NT2/D1 (cell line): ENCODE results near the gene AKAP13.

ENCODE experiments used
- DNase-seq: peaks from one replicate; pipeline ENCODE4 v3.0.0-alpha.2; 2011; ENCODE audit warnings: low read depth, low spot score
- H3K27me3 ChIP-seq: 2 replicates; pipeline ENCODE4 v1.6.0; 2011; ENCODE audit warnings: mild to moderate bottlenecking; ENCODE audit not compliant: insufficient read length, insufficient read depth
- H3K36me3 ChIP-seq: 2 replicates; pipeline ENCODE4 v1.6.1; 2011; ENCODE audit warnings: mild to moderate bottlenecking, low read length, mixed read lengths; ENCODE audit not compliant: insufficient read depth, insufficient read length
- H3K4me1 ChIP-seq: 2 replicates; pipeline ENCODE4 v1.5.1; 2011; ENCODE audit not compliant: insufficient read depth, insufficient read length
- H3K4me3 ChIP-seq: 2 replicates; pipeline ENCODE4 v1.5.1; 2011; ENCODE audit warnings: low read depth; ENCODE audit not compliant: insufficient read length
- H3K9ac ChIP-seq: 2 replicates; pipeline ENCODE4 v1.6.0; 2011; ENCODE audit warnings: low read depth; ENCODE audit not compliant: insufficient read length
- H3K9me3 ChIP-seq: 2 replicates; pipeline ENCODE4 v1.5.1; 2011; ENCODE audit warnings: mild to moderate bottlenecking, low read length; ENCODE audit not compliant: insufficient read depth
- SUZ12 ChIP-seq: IDR thresholded peaks from 2 replicates; pipeline ENCODE4 v1.6.1; 2011; ENCODE audit not compliant: insufficient read length, insufficient read depth; ENCODE audit errors: extremely low read depth
- YY1 ChIP-seq: IDR thresholded peaks from 2 replicates; pipeline ENCODE4 v1.6.1; 2011; ENCODE audit not compliant: insufficient read length, insufficient read depth
- ZNF274 ChIP-seq: IDR thresholded peaks from 2 replicates; pipeline ENCODE4 v1.6.1; 2011; ENCODE audit warnings: mild to moderate bottlenecking, low read depth, low read length

The AKAP13 gene

DNA sequence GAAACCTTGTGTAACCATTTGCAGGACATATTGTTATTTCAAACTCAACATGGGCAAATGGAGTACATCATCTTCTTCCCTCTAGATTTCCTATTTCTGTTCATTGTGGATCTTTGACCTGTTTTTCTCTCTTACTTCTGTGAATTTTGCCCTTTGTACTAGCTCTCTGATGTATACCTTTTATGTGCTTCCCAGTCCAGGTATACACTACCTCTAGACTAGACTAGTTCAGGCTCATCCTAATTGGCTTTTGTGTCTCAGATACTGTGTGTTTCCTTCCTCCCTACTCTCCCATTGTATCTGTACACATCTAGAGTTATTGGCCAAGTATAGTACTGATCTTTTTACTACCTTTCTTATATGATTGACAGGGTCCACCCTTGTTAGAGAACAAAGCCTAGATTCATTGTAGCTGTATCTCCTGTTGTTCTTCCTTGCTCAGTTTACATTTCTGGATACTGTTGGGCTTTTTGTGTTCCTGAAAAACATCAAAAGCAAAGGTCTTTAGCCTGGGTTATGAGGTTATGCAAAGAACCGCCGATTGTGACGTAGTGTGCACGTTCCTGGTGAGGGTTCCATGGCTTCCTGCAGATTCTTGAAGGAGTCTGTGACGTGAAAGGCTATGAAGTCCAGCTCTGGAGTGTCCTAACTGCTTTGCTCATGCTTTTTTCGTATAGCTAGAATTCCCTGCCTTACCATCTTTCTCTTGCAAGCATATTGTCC is 247.0 kb downstream of the AKAP13 start:
- no peaks in the 10 kb centered on the region for H3K4me1 ChIP-seq
- no peaks in the 10 kb centered on the region for H3K27me3 ChIP-seq
- H3K9me3 ChIP-seq: no peaks in the 10 kb centered on the region
- H3K4me3 ChIP-seq: no peak overlapping the region
- no peak for DNase-seq
- H3K36me3 ChIP-seq: peaks cover 13% of the 10 kb centered on the region
- no peak overlapping the region for H3K9ac ChIP-seq
- no peak for TF ChIP-seq YY1
- TF ChIP-seq ZNF274: no peak
- no peak for TF ChIP-seq SUZ12

DNA sequence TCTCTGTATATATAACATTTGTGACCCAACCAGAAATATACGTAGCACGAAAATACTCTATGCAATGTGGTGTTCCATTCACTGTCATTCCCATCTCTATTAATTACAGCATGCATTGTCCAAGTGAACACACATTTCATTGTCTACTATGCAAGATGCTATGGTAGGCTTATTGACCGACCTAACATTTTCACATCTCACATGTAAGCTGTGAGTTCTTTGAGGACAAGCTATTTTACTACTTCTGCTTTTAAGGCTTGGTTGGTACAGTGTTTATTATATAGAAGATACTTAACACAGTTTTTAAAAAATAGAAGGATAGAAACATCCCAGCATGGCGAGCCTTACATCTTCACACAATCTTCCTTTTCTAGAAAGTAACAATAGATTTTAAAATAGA is 249.9 kb downstream of the AKAP13 start:
- DNase-seq: no peak
- no peak overlapping the region for H3K4me3 ChIP-seq
- no peaks in the 10 kb centered on the region for H3K27me3 ChIP-seq
- no peak overlapping the region for H3K9ac ChIP-seq
- no peaks in the 10 kb centered on the region for H3K4me1 ChIP-seq
- no peaks in the 10 kb centered on the region for H3K9me3 ChIP-seq
- peaks cover 7% of the 10 kb centered on the region for H3K36me3 ChIP-seq
- no peak for TF ChIP-seq SUZ12
- no peak for TF ChIP-seq ZNF274
- TF ChIP-seq YY1: no peak

DNA sequence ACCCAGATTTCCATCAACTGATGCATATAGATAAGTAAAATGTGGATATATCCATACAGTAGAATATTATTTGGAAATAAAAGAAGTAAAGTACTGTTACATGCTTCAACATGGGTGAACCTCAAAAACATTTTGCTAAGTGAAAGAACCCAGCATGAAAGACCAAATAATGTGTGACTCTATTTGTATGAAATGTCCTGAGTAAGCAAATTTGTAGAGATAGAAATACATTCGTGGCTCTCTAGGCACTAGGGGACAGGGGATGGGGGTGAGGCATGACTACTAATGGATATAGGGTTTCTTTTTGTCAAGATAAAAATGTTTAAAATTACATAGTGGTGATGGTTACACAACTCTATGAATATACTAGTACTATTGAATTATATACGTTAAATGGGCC is 250.6 kb downstream of the AKAP13 start:
- H3K4me1 ChIP-seq: no peaks in the 10 kb centered on the region
- no peaks in the 10 kb centered on the region for H3K36me3 ChIP-seq
- H3K9ac ChIP-seq: no peak overlapping the region
- H3K9me3 ChIP-seq: no peaks in the 10 kb centered on the region
- H3K4me3 ChIP-seq: no peak overlapping the region
- DNase-seq: no peak
- TF ChIP-seq SUZ12 (no peak), ZNF274 (no peak), YY1 (no peak)
- no peaks in the 10 kb centered on the region for H3K27me3 ChIP-seq

DNA sequence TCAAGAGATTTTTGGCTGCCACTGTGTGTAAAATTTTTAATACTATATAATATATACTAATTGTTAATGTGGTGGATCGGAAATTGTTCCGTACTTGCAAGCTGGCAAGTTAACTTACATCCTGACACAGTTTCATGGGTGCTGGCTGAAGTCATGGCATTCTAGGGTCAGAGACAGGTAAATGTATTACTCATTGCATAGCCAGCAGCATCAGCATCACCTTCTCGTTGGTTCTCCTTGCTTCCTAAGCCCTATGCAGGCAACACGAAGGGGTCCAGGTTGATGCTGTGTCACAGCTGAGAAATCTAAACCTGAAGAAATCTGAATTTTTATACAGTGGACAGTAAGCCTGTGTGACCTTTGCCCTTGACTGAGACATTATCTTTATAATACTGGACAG is 251.6 kb downstream of the AKAP13 start:
- H3K9ac ChIP-seq: no peak overlapping the region
- no peaks in the 10 kb centered on the region for H3K4me1 ChIP-seq
- DNase-seq: no peak
- no peak overlapping the region for H3K4me3 ChIP-seq
- TF ChIP-seq SUZ12 (no peak), ZNF274 (no peak), YY1 (no peak)
- no peaks in the 10 kb centered on the region for H3K36me3 ChIP-seq
- no peaks in the 10 kb centered on the region for H3K9me3 ChIP-seq
- H3K27me3 ChIP-seq: no peaks in the 10 kb centered on the region

DNA sequence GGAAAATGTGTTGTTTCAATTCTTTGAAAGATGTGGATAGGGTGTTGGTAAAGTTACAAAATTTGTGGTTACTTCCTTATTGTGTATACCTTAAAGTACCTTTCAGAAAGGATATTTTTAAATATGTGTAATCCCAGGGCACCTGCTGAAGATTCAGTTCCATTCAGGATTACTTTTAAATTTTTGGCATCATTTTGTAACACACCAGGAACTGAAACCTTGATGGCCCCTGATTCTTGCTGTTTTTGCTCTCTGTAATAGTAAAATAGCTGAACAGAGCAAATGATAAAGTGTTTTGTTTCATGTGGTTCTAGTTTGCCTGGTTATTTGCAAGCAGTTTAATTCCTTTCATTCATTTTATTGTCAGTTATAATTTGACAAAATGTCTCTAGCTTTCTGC is 253.5 kb downstream of the AKAP13 start:
- H3K36me3 ChIP-seq: no peaks in the 10 kb centered on the region
- H3K4me1 ChIP-seq: no peaks in the 10 kb centered on the region
- no peak for TF ChIP-seq SUZ12
- TF ChIP-seq YY1: no peak
- no peak for TF ChIP-seq ZNF274
- H3K9me3 ChIP-seq: no peaks in the 10 kb centered on the region
- no peaks in the 10 kb centered on the region for H3K27me3 ChIP-seq
- H3K4me3 ChIP-seq: no peak overlapping the region
- no peak for DNase-seq
- H3K9ac ChIP-seq: no peak overlapping the region

DNA sequence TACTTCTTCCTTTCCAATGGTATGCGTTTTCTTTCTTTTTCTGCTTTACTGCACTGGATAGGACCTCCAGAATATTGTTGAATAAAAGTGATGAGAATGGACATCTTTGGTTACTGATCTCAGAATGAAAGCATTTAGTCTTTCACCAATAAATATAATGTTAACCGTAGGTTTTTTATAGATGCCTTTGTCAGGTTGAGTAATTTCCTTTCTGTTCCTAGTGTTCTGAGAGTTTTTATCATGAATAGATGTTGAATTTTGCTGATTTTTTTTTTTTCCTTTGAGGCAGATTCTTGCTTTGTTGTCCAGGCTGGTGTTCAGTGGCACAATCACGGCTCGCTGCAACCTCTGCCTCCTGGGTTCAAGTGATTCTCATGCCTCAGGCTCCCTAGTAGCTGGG is 255.9 kb downstream of the AKAP13 start:
- no peak for TF ChIP-seq SUZ12
- TF ChIP-seq ZNF274: no peak
- TF ChIP-seq YY1: no peak
- no peaks in the 10 kb centered on the region for H3K4me1 ChIP-seq
- H3K4me3 ChIP-seq: no peak overlapping the region
- DNase-seq: no peak
- H3K9ac ChIP-seq: no peak overlapping the region
- H3K36me3 ChIP-seq: peaks cover 11% of the 10 kb centered on the region
- no peaks in the 10 kb centered on the region for H3K9me3 ChIP-seq
- H3K27me3 ChIP-seq: no peaks in the 10 kb centered on the region

DNA sequence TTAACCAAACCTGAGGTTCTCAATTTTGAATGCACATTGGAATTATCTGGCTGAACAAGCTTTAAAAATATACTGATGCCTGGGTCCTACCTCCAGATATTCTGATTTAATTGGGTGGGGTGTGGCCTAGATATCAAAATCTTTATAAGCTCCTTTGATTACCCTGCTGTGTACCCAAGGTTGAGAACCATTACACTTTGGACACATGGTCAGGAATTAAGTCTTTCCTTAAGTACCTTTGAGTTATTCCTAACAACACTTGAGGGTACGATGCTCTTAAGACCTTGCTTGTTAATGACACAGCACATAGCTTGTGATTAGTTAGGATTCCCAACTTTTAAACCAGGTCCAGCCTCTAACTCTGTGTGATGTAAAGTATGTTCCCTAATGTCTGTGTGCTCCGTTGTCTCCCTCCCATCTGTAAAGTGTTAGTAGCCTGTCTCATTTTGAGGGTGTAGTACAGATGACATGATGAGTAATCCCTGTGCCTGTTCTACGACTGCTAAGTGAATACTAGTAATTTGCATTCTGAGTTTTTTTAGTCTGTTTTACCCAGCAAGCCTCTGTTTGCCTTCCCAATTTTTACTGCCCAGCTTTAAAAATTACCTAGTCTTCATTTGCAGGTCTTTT is 259.5 kb downstream of the AKAP13 start:
- no peaks in the 10 kb centered on the region for H3K27me3 ChIP-seq
- no peak overlapping the region for H3K9ac ChIP-seq
- H3K4me3 ChIP-seq: no peak overlapping the region
- TF ChIP-seq SUZ12 (no peak), ZNF274 (no peak), YY1 (no peak)
- no peak for DNase-seq
- H3K4me1 ChIP-seq: no peaks in the 10 kb centered on the region
- no peaks in the 10 kb centered on the region for H3K9me3 ChIP-seq
- peaks cover 18% of the 10 kb centered on the region for H3K36me3 ChIP-seq

DNA sequence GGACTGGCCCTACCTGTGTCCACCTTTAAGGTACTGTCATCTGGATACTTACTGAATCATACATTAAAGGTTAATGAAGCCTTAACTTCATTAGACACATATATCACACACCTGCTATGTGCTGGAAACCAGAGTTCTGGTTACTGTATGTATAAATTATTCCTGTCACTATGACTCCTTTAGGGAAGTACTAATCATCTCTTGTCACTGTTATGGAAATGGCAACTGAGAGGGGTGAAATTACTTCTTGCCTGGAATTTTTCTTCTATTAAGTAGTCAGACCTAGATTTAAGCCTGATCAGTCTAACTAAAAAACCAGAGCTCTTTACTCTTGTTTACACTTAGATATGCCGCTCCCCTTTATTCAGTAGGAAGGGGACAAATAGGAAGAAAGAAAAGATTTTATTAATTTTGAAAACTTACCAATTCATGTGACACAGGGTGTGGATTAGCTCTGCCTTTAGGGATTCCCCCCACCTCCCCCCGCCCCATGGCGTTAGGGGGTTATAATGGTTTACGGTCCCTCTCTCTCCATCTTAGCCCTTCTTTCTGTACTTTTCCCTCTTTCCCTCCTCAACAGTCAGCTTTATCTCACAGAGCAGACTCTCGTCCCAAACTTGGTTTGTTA is 261.8 kb downstream of the AKAP13 start:
- Histone ChIP-seq H3K4me3 (no peak overlapping the region), H3K9ac (no peak overlapping the region), H3K9me3 (no peaks in the 10 kb centered on the region), H3K36me3 (peaks cover 34% of the 10 kb centered on the region), H3K27me3 (no peaks in the 10 kb centered on the region), H3K4me1 (no peaks in the 10 kb centered on the region)
- no peak for DNase-seq
- no peak for TF ChIP-seq YY1
- TF ChIP-seq ZNF274: no peak
